OCI-LY7 (cell line): ENCODE results near the gene SEMA5A. TPM values are rescaled to one million over a fixed set of nuclear protein-coding genes. Genes with fewer than 3 reads are reported as not detected.

Experiments used
- BruUV-seq: library from RNA; stranded (reverse); fragments of 400-500 nt; replicated peaks from 2 replicates; lab custom pipeline; 2021; lab: Mats Ljungman, UMichigan
- CTCF ChIA-PET: fragments of 300-600 bp; sonication (Branson Sonifier 250); formaldehyde crosslinking; loops from one replicate; lab custom pipeline; 2022; ENCODE audit warnings: antibody characterized with exemption; ENCODE audit not compliant: unreplicated experiment; lab: Charles Lee
- POLR2A ChIA-PET: fragments of 300-600 bp; sonication (Branson Sonifier 250); formaldehyde crosslinking; loops from one replicate; lab custom pipeline; 2022; ENCODE audit warnings: antibody characterized with exemption; lab: Charles Lee
- DNase-seq: peaks from one replicate; pipeline ENCODE4 v3.0.0-alpha.2; 2015; ENCODE audit warnings: low spot score
- H2AFZ ChIP-seq: fragments of 200-600 bp; sonication (generic), shearing (Covaris generic); 2 replicates; pipeline ENCODE4 v1.6.1; 2014; ENCODE audit warnings: mild to moderate bottlenecking, antibody characterized with exemption, low read length, moderate library complexity
- H3K27ac ChIP-seq: fragments of 200-600 bp; sonication (generic); 2 replicates; pipeline ENCODE4 v1.5.1; 2014; ENCODE audit warnings: mixed run types, low read depth, mild to moderate bottlenecking, moderate library complexity, low read length, inconsistent platforms; ENCODE audit not compliant: poor library complexity, severe bottlenecking
- H3K36me3 ChIP-seq: fragments of 200-600 bp; sonication (generic); 2 replicates; pipeline ENCODE4 v1.6.1; 2014; ENCODE audit warnings: mild to moderate bottlenecking, antibody characterized with exemption, low read length, moderate library complexity, mixed read lengths; ENCODE audit not compliant: insufficient read depth
- H3K4me1 ChIP-seq: fragments of 200-600 bp; sonication (generic); 2 replicates; pipeline ENCODE4 v1.5.1; 2014; ENCODE audit warnings: mild to moderate bottlenecking, low read length; ENCODE audit not compliant: insufficient read depth, poor library complexity, severe bottlenecking
- H3K4me2 ChIP-seq: fragments of 200-600 bp; sonication (generic); 2 replicates; pipeline ENCODE4 v1.6.1; 2014; ENCODE audit warnings: mild to moderate bottlenecking, low read length
- H3K4me3 ChIP-seq: fragments of 200-600 bp; sonication (generic); 2 replicates; pipeline ENCODE4 v1.5.1; 2014; ENCODE audit warnings: mild to moderate bottlenecking, low read depth, low read length; ENCODE audit not compliant: poor library complexity, severe bottlenecking
- H3K79me2 ChIP-seq: fragments of 200-600 bp; sonication (generic); 2 replicates; pipeline ENCODE4 v1.6.1; 2016; ENCODE audit warnings: low read depth, mild to moderate bottlenecking, low read length, moderate library complexity, mixed read lengths; ENCODE audit not compliant: insufficient read depth
- H3K9me2 ChIP-seq: fragments of 200-600 bp; sonication (generic); 2 replicates; pipeline ENCODE4 v1.6.1; 2016; ENCODE audit warnings: mild to moderate bottlenecking, low read length, mixed read lengths; ENCODE audit not compliant: insufficient read depth
- H3K9me3 ChIP-seq: fragments of 200-600 bp; sonication (generic); 2 replicates; pipeline ENCODE4 v1.6.1; 2014; ENCODE audit warnings: mild to moderate bottlenecking, mixed run types, low read length, mixed read lengths
- H4K20me1 ChIP-seq: fragments of 200-600 bp; sonication (generic); 2 replicates; pipeline ENCODE4 v1.6.1; 2014; ENCODE audit warnings: mild to moderate bottlenecking, antibody characterized with exemption, low read length, moderate library complexity, mixed read lengths; ENCODE audit not compliant: insufficient read depth
- CTCF ChIP-seq: fragments of 200-600 bp; sonication (generic); conservative IDR thresholded peaks from 2 replicates; pipeline ENCODE4 v1.5.1; 2014; ENCODE audit warnings: mild to moderate bottlenecking, antibody characterized with exemption, low read length, moderate library complexity, mixed read lengths
- EZH2phosphoT487 ChIP-seq: fragments of 200-600 bp; sonication (generic); IDR thresholded peaks from 2 replicates; pipeline ENCODE4 v1.6.1; 2018; ENCODE audit warnings: low read depth, borderline replicate concordance, mild to moderate bottlenecking, mixed run types, antibody characterized with exemption, low read length, moderate library complexity, mixed read lengths
- intact Hi-C: fragments of 100-400 bp; cut with micrococcal nuclease; formaldehyde crosslinking; loops from one replicate; pipeline ENCODE4 v1.10.0; 2022; ENCODE audit not compliant: unreplicated experiment
- total RNA-seq, 2 experiments: library from RNA; depleted of rRNA in 1 of 2; stranded (reverse); fragments of >200 nt in 1 of 2; shearing (Covaris generic) in 1 of 2; gene quantifications; 2 replicates each; pipeline ENCODE4 v1.2.3, GENCODE V29; 2014 to 2022

SEMA5A gene
- total RNA-seq, 2 experiments from 2014 or later = not detected

DNA sequence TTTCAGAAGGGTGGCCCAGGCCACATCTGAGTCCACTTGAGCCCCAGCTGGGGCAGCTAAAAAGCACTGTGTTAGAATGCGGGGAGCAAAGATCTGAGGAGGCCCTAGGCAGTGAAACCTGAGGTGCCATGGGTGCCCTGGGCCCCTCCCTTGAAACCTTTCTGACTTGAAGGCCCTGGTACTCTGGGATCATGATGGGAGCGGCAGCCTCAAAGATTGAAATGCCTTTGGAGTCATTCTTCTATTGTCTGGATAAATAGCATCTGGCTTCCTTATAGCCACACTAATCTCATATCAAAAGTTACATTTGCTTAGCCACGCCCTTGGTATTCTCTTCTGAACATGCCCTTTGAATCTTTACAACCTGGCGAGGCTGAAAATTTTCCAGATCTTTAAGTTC, 7.7 kb upstream of the SEMA5A start:
- no peaks in the 10 kb centered on the region for H3K4me1 ChIP-seq
- DNase-seq = no peak
- TF ChIP-seq EZH2phosphoT487 = no peak
- TF ChIP-seq CTCF = no peak
- no peak overlapping the region for H2AFZ ChIP-seq
- BruUV-seq = no TSS peak
- H3K9me2 ChIP-seq = no peaks in the 10 kb centered on the region
- no peak overlapping the region for H3K27ac ChIP-seq
- H3K4me2 ChIP-seq = no peak overlapping the region
- no peaks in the 10 kb centered on the region for H3K9me3 ChIP-seq
- H4K20me1 ChIP-seq = no peaks in the 10 kb centered on the region
- intact Hi-C loops = no loop called here
- no peak overlapping the region for H3K4me3 ChIP-seq
- POLR2A ChIA-PET = no interaction called here
- CTCF ChIA-PET = no interaction called here
- no peaks in the 10 kb centered on the region for H3K79me2 ChIP-seq
- H3K36me3 ChIP-seq = no peaks in the 10 kb centered on the region

DNA sequence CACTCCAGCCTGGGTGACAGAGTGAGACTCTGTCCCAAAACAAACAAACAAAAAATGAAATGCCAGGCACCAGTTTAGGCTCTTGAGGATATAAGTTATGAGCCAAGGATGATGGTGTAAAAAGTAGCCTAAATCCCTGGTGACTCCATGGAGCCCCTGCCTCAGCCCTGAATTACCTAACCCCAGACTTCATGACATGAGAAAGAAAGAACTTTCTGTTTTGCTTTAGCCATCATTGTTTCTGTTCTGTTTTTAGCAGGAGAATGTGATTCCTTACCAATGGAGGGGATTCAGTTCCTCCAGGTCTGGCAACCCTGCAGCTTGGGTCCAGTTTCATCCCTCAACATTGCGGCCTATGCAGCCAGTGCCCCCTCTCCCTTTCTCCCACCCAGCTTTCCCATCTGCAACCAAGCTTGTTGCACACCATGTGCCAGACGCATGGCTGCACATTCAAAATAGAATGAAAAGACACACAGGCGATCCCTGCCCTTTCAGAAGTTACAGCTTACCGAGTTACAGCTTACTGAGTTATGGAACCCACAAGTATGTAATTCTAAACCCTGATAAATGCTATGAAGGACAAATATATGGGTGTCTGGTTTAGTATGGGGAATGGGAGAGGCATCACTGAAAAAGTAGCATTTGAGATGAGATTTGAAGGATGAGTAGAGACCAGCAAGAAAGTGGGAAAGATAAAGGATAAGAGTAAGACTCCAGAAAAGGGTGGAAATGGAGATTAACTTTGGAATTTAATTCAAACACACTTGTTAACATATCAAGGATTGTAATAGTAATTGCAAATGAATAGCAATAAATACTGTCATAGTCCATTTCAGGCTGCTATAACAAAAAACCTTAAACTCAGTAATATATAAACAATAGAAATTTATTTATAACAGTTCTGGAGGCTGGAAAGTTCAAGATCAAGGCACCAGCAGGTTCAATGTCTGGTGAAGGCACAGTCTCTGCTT, 6.0 kb upstream of the SEMA5A start:
- no peaks in the 10 kb centered on the region for H3K9me2 ChIP-seq
- no peaks in the 10 kb centered on the region for H3K36me3 ChIP-seq
- no peak overlapping the region for H3K4me2 ChIP-seq
- DNase-seq = no peak
- intact Hi-C loops = no loop called here
- H3K4me3 ChIP-seq = no peak overlapping the region
- no peaks in the 10 kb centered on the region for H3K9me3 ChIP-seq
- BruUV-seq = no TSS peak
- no peaks in the 10 kb centered on the region for H3K4me1 ChIP-seq
- ChIA-PET POLR2A (no interaction called here), CTCF (no interaction called here)
- no peak overlapping the region for H3K27ac ChIP-seq
- TF ChIP-seq EZH2phosphoT487 (no peak), CTCF (no peak)
- no peaks in the 10 kb centered on the region for H3K79me2 ChIP-seq
- no peak overlapping the region for H2AFZ ChIP-seq
- H4K20me1 ChIP-seq = no peaks in the 10 kb centered on the region

- no peak for TF ChIP-seq EZH2phosphoT487
- TF ChIP-seq CTCF = no peak
- Histone ChIP-seq H3K9me3 (no peaks in the 10 kb centered on the region), H3K36me3 (no peaks in the 10 kb centered on the region), H3K4me2 (no peak overlapping the region), H3K9me2 (no peaks in the 10 kb centered on the region), H3K4me1 (no peaks in the 10 kb centered on the region), H4K20me1 (no peaks in the 10 kb centered on the region), H2AFZ (no peak overlapping the region), H3K4me3 (no peak overlapping the region), H3K79me2 (no peaks in the 10 kb centered on the region), H3K27ac (no peak overlapping the region)
- POLR2A ChIA-PET = no interaction called here
- BruUV-seq = no TSS peak
- intact Hi-C loops = no loop called here
- CTCF ChIA-PET = no interaction called here
- no peak for DNase-seq
These were observed 4.1 kb upstream of the SEMA5A start for GRCh38 chr5:9549941-9550340.
